NAMALWA (cell line): Measurements from ENCODE around the gene OASL.

ENCODE experiments used
- DNase-seq: peaks from one replicate; pipeline ENCODE4 v3.0.0-alpha.2; 2015; ENCODE audit warnings: low spot score

Gene OASL

DNA sequence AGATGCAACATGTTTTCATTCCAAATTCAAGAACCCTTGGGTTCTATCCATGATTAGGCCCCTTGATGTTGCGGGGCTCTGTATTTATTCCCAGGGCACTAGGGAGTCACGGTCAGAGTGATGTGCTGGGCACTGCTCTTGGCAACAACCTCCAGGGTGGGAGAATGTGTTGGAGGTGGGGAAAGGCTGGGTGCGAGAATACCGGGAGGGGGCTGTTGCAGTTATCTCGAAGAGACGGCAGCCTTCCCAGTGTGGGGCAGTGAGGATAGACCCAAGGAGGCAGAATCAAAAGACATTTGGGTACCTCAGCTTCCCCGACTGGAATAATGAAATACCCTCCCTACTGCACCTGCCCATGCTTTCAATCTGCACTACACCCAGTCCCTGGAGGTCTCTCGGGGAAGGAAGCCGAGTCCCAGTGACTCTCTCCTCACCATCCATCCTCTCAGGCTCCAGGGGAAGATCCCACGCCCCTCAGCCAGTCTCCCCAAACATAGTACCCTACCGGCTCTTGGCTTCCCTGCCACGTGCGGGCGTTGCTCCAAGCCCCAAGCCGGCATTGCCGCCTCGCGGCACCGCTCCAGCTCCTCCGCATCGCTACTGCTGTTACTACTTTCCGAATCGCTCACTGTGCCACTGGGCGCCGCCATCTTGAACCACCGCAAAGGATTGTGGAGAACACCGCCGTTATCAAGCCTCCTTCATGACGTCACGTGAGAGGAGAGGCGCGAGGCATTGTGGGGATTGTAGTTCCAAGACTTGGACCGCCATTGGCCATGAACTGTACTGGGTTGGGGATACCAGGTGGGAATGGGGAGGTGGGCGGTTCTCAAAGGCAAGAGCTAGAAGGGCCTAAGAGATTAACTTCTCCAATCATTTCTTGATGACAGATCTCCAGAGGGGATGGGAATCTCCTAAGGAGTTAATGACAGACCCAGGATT, 22.9 kb downstream of the OASL start, which contains the start of gene C12orf43:
Gene C12orf43, minus strand, starts transcription at position 663 of the 942 bp plus-strand sequence. Its CDS starts 13 bp downstream, at position 650.
- DNase-seq = peak; percentile 98

DNA sequence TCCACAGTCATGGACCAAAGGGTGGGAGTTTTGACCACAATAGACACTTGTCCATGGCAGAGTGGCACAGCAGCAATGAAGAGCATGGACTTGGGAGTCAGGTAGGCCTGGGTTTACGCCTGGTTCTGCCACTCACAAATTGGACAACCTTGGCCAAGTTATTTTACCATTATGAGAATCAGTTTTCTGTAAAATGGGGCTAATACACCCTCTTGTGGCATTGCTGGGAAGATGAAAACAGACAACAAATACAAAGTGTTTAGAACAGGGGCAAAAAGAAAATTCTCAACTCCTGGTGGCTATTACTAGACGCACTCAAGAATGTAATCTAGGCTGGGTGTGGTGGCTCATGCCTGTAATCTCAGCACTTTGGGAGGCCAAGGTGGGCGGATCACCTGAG, 25.3 kb downstream of the OASL start:
- peak; percentile 57 for DNase-seq

DNA sequence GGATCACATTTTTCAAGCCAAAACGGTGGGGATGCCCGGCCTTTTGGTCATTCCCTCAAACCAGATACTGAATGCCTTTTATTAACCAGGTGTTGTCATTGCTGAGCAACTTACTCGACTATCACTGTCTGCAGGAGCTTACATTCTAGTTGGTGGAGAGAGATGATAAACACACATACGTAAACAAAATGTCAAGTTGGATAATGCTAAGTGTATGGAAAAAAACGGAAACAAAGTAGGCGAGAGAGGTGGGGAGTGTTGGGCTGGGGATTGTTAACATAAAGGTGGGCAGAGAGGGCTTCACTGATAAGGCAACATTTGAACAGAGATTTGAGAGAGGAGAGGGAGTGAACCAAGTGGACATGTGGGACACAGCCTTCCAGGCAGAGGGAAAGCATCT, 27.2 kb downstream of the OASL start:
- no peak for DNase-seq

DNA sequence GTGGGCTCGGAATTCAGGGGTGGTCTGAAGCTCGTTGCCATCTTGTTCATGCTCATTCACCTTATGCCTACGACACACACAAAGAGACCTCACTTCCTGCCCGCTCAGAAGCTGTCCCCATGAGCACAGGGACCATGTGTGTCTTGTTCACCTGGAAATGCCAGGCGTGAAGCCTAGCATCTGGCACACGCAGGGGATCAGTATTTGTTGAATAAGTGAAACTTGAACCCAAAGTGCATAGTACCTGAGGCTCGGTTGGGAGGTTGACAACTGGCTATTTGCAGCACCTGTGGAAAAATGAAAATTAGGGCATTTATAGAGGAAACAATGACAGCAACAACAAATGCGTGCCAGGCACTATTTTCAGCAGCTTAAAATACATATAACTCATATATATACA, 28.2 kb downstream of the OASL start:
- DNase-seq = no peak

DNA sequence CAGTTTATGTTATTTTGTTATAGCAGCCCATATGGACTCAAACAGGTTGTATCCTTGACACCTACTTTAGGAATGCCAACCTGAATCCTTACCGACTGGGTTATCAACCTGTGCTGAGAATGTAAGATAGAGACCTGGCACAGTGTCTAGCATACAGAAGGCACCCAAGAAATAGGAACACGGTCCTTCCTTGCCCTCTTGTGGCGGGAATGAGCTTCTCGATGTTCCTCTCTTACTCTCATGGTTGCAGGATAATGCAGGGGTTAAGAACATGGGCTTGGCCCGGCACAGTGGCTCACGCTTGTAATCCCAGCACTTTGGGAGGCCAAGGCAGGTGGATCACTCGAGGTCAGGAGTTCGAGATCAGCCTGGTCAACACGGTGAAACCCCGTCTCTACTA, 29.3 kb downstream of the OASL start:
- peak; percentile 35 for DNase-seq

DNA sequence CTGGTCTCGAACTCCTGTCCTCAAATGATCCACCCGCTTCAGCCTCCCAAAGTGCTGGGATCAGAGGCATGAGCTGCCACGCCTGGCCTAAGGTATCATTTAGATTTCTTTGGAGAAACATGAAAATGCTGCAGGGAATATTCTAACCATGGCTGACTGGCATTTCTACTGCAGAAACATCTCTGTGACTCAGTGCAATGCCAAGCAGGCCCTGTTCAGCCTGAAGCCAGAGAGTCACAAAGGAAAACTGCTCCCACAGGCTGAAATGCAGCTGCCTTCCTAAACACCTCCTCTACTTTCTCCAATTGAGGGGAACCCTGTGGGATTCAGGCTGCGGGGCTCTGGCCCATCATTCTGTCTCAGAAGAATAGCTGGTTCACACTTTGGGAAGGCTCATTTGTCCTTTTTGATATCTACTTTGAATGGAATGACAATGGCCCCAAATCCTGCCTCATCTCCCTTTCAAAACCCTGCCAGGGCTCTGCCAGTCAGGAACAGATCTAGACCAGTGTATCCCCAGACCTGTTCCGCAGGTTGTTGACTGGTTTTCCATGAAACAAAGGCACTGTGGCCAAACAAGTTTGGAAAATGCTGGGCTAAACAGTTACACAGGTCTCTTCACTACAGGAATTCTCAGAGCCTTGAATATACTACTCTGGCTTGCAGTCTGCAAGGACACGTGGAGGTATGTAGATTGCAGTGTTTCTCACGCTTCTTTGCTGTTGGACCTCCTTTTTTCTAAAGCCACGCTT, 30.5 kb downstream of the OASL start:
- no peak for DNase-seq

DNA sequence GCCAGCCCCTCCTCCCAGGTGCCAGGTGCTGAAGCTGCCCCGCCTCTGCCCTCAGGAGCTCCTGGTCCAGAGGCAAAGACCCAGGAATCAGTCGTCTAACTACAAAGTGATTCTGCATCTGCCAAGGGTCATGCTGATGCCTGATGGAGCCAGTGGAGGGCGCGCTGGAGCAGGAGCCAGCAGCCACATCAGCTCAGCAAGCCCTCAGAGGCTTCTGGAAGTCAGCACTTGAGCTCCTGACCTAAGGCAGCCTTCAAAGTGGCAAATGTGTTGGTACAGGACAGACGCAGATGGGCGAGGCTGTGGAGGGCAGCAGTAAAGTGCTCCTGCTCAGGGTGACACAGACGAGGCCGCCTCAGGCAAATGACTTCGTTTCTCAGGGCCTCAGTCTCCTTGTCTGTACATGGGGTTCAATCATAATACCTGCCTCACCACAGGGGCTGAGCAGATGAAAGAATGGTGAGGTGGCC, 33.7 kb downstream of the OASL start:
- peak; percentile 75 for DNase-seq

DNA sequence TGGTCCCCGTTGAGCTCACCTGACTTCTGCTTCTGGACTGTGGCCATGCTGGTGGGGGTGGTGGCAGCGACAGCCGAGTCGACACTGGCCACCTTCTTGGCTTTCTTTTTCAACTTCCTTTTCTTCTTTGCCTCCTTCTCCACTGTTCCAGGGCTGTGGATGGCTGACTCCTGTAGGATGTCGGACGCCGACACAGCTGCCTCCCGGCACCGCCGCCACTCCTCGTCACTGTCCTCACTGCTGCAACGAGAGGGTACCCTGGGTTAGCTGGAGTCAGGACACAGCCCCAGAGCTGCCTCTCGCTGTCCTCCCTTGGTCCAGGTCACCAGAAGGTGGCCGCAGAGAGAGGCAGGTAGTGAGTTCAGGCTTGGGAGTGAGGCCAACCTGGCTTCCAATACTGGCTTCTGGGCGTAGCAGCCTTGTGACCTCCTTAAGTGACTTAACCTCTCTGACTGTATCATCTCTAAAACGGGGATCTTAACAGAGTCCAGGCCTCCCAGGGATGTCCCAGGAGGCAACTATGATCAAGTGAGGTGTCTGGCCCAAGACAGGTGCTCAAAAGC, 34.7 kb downstream of the OASL start:
- no peak for DNase-seq

DNA sequence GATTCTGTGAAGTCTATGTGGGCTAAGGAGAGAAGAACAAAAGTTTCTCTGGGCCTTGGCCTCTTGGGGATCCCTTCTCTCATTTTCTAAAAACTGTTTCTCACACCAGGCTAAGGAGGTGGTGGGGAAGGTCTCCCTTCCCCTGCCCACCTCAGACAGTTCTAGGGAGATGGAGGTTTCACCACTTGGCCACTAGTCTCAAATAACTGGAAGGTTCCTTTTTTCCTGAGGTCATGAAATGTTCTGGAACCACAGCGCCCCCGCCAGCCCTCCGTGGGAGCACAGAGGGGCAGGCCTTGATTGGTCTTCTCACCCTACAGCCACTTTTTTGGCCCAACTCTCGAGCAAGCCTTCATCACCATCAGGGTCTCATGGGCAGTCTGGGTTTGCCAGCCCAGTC, 35.4 kb downstream of the OASL start:
- DNase-seq = no peak

DNA sequence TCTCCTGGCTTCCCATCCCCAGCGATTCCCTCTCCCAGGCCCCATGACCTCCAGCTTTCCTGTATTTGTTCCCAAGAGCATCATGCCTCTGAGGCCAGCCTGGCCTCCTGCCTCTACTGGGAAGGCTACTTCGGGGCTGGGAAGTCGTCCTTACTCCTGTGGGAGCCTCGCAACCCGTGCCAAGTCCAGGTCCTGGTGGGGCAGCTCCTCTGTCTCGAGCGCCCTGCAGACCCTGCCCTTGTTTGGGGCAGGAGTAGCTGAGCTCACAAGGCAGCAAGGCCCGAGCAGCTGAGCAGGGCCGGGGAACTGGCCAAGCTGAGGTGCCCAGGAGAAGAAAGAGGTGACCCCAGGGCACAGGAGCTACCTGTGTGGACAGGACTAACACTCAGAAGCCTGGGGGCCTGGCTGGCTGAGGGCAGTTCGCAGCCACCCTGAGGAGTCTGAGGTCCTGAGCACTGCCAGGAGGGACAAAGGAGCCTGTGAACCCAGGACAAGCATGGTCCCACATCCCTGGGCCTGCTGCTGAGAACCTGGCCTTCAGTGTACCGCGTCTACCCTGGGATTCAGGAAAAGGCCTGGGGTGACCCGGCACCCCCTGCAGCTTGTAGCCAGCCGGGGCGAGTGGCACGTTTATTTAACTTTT, 37.1 kb downstream of the OASL start:
- DNase-seq = no peak

DNA sequence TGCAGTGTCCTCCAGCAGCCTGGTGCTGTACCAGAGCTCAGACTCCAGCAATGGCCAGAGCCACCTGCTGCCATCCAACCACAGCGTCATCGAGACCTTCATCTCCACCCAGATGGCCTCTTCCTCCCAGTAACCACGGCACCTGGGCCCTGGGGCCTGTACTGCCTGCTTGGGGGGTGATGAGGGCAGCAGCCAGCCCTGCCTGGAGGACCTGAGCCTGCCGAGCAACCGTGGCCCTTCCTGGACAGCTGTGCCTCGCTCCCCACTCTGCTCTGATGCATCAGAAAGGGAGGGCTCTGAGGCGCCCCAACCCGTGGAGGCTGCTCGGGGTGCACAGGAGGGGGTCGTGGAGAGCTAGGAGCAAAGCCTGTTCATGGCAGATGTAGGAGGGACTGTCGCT, 38.0 kb downstream of the OASL start:
- peak; percentile 31 for DNase-seq

DNA sequence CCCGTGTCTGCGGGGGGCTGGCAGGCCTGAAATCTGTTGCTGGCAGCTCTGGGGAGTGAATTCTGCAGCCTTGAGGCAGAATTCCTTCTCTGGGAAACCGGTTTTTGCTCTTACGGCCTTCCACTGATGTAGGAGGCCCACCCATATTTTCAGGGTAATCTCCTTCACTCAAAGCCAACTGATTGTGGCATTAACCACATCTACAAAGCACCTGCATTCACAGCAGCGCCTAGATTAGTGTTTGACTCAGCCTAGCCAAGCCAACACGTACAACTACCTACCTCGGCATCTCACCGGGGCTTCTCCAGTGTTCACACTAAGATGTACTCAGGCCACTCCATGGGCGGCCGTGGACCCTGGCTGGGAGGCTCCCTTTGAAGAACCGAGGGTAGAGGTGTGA, 38.5 kb downstream of the OASL start:
- no peak for DNase-seq

DNA sequence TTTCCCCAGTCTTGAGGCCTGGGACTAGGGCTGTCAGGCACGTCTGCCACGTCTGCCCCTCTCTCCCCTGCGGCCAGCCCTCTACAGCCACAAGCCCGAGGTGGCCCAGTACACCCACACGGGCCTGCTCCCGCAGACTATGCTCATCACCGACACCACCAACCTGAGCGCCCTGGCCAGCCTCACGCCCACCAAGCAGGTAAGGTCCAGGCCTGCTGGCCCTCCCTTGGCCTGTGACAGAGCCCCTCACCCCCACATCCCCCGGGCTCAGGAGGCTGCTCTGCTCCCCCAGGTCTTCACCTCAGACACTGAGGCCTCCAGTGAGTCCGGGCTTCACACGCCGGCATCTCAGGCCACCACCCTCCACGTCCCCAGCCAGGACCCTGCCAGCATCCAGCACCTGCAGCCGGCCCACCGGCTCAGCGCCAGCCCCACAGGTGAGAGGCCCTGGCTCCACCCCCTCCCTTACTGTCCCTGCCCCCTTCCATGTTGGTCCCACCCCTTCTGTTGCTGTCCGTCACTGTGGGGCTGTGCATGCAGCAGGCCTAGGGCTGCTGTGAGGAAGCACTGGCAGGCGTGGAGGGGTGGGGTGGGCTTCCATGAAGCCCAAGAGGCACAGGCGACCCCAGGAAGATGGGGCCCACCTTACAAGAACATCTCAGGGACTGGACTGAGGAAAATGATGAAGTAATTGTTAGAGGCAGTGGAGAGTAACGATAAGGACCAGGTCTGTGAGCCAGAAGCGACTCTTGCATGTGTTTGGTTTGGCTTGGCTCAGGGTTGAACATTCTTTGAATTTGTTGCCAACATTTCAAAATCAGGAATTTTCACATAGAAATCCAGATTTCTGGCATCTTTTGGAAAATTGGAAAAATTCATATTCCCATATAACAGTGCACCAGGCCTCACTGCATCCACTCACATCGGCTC, 39.6 kb downstream of the OASL start:
- no peak for DNase-seq

DNA sequence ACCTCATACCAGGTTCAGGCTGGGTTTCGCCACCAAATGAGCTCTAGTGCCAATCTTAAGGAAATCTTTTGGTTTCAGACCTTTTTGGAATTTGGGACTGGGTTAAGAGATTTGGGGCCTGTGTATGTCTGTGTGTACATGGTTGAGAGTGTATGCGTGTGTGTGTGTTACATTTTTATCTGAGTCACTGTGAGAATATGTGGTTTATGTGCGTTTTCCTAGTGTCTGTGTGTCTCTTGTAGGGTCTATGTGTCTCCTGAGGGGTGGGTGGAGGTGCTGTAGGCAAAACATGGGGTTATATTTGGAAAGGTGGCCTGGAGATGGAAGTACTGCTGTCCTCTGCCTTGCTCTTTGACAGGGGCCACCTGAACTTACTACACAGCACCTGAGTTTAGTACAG, 40.6 kb downstream of the OASL start:
- no peak for DNase-seq

DNA sequence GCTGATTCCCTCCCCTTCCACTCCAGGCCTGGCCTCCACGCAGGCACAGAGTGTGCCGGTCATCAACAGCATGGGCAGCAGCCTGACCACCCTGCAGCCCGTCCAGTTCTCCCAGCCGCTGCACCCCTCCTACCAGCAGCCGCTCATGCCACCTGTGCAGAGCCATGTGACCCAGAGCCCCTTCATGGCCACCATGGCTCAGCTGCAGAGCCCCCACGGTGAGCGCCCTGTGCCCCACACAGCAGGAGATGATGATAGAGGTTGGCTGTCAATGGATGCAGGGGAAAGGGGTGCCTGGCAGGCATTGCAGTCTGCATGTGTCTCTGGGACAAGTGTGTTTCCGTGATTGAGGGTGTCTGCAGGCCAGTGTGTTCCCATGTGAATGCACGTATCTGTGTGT, 41.6 kb downstream of the OASL start:
- no peak for DNase-seq

DNA sequence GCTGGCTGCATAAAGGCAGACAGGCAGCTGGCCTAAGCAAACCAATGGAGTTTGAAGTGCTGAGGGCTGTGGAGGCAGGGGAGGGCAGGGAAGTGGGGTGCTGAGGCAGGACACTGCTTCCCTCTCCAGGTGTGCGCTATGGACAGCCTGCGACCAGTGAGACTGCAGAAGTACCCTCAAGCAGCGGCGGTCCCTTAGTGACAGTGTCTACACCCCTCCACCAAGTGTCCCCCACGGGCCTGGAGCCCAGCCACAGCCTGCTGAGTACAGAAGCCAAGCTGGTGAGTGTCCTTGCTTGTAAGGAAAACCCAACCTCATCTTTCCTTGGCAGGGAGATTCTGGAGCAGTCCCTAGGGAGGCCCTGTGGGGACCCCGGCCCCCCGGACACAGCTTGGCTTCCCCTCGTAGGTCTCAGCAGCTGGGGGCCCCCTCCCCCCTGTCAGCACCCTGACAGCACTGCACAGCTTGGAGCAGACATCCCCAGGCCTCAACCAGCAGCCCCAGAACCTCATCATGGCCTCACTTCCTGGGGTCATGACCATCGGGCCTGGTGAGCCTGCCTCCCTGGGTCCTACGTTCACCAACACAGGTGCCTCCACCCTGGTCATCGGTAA, 42.8 kb downstream of the OASL start:
- no peak for DNase-seq

DNA sequence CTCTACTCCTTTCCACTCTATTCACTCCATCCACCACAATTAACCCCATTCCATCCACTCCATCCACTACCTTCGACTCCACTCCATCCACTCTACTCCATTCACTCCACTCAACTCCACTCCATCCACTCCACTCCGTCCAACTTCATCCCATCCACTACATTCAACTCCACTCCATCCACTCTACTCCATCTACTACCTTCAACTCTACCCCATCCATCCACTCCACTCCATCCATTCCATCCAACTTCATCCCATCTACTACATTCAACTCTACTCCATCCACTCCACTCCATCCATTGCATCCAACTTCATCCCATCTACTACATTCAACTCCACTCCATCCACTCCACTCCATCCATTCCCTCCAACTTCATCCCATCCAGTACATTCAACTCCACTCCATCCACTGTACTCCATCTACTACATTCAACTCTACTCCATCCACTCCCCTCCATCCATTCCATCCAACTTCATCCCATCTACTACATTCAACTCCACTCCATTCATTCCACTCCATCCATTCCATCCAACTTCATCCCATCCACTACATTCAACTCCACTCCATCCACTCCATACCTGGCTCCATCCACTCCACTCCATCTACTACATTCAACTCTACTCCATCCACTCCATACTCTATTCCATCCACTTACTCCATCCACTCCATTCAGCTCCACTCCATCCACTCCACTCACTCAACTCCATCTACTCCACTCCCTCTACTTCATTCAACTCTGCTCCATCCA, 44.3 kb downstream of the OASL start:
- no peak for DNase-seq

DNA sequence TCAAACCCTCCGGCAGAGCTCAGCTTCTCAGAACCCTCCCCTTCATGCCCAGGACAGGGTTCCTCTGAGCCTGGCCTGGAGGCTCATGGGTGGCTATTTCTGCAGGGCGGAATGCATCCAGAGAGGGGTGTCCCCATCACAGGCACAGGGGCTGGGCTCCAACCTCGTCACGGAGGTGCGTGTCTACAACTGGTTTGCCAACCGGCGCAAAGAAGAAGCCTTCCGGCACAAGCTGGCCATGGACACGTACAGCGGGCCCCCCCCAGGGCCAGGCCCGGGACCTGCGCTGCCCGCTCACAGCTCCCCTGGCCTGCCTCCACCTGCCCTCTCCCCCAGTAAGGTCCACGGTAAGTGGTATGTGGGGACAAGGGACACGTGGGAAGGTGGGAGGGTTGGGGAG, 45.0 kb downstream of the OASL start:
- no peak for DNase-seq

DNA sequence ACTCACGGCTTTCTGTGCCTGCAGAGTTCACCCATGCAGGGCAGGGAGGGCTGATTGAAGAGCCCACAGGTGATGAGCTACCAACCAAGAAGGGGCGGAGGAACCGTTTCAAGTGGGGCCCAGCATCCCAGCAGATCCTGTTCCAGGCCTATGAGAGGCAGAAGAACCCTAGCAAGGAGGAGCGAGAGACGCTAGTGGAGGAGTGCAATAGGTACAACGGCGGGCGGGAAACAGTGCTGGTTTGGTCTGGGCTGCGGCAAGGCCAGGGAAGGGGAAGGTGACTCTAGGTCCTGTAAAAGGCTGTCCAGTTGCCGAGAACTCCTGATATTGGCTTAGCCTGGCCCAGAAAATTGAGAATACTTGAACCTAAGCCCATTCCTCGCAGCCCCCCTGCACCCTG, 45.5 kb downstream of the OASL start:
- DNase-seq = no peak

DNA sequence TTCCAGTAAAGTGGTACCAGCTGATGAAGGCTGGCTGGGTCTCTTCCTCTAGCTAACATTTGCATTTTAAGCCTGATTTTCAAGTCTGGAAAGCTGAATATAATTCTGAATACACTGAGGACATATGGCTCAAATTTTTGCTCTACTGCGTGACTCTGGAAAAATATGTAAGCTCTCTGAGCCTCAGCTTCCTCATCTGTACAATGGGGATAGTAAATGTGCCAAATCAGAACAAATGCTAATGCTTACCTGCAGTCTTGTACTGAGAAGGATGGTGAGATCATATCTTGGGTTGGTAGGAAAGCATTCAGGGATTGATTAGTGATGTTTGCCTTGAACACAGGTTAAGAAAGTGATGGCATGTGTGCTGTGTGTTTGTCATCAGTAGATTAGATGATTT, 46.1 kb downstream of the OASL start:
- no peak for DNase-seq
